ENCODE results near the gene BACH2. TPM values are rescaled to one million over a fixed set of nuclear protein-coding genes. Genes with fewer than 3 reads are reported as not detected.

The BACH2 gene
- total RNA-seq, 2 donors from 2014 or later: 0.52 to 1.2 TPM

GRCh38 chr6:89950879-89951391 is 345.7 kb downstream of the BACH2 start:
- Histone ChIP-seq H3K36me3 (no peaks in the 10 kb centered on the region), H3K27me3 (no peaks in the 10 kb centered on the region), H3K9me3 (no peaks in the 10 kb centered on the region), H3K4me3 (no peak overlapping the region), H3K9ac (ENCODE audit: low read depth in 2 of 2, low read length in 2 of 2) (no peak overlapping the region), H3K4me1 (no peaks in the 10 kb centered on the region), H3K27ac (no peak overlapping the region)
- no peak for DNase-seq
- no peak for TF ChIP-seq CTCF (IDR thresholded peaks at IDR 0.05)
- intact Hi-C loops (cut with DNase I): no loop called here

DNA sequence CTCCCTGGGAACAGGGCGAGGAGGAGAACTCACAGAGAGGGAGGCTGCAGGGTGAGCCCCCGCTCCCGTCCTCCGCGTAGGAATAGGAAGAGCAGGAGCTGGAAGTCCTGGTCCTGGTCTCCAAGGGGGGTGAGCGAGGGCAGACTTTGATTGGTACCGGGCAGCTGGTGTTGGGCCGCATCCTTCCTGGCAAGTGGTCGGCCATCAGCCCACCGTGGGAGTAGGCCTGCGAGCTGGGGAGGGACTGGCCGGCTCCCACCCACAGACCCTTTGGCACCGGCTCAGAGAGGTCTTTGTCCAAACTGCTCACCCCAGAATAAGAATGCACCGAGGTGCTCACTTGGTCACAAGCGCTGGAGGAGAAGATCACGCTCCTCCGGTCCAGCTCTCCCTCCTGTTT is 346.2 kb downstream of the BACH2 start:
- Histone ChIP-seq H3K27ac (no peak overlapping the region), H3K9ac (ENCODE audit: low read depth in 2 of 2, low read length in 2 of 2) (no peak overlapping the region), H3K4me3 (no peak overlapping the region), H3K4me1 (no peaks in the 10 kb centered on the region), H3K36me3 (no peaks in the 10 kb centered on the region), H3K27me3 (no peaks in the 10 kb centered on the region), H3K9me3 (no peaks in the 10 kb centered on the region)
- intact Hi-C loops (cut with DNase I): no loop called here
- no peak for DNase-seq
- TF ChIP-seq CTCF (IDR thresholded peaks at IDR 0.05): no peak

DNA sequence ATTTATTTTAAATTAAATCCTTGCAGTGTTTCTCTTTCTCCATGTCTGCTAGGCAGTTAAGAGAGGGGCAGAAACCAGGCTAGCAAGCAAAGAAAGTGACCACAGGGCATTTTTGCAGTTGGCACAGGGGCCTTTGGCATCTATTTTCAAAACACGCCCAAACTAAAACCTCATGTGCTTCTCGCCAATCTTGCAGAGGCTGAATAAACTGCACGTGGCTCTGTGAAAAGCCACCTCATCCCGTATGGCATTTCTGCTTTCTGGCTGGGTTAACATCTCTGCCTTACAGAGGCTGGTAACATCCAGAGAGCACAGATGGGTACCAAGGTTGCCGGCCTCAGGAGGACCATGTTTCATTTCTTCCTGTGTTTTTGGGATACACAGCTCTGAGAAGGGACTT is 347.8 kb downstream of the BACH2 start:
- Histone ChIP-seq H3K36me3 (no peaks in the 10 kb centered on the region), H3K4me1 (no peaks in the 10 kb centered on the region), H3K27ac (no peak overlapping the region), H3K27me3 (no peaks in the 10 kb centered on the region), H3K4me3 (no peak overlapping the region), H3K9me3 (no peaks in the 10 kb centered on the region), H3K9ac (ENCODE audit: low read depth in 2 of 2, low read length in 2 of 2) (no peak overlapping the region)
- TF ChIP-seq CTCF (IDR thresholded peaks at IDR 0.05): no peak
- DNase-seq: no peak
- intact Hi-C loops (cut with DNase I): no loop called here

GRCh38 chr6:89944826-89945407 is 351.7 kb downstream of the BACH2 start:
- H3K4me3 ChIP-seq: no peak overlapping the region
- H3K27me3 ChIP-seq: no peaks in the 10 kb centered on the region
- TF ChIP-seq CTCF (IDR thresholded peaks at IDR 0.05): peak; percentile 48
- DNase-seq: no peak
- H3K27ac ChIP-seq: no peak overlapping the region
- no peaks in the 10 kb centered on the region for H3K4me1 ChIP-seq
- no peak overlapping the region for H3K9ac ChIP-seq (ENCODE audit: low read depth in 2 of 2, low read length in 2 of 2)
- intact Hi-C loops (cut with DNase I): no loop called here
- no peaks in the 10 kb centered on the region for H3K36me3 ChIP-seq
- H3K9me3 ChIP-seq: no peaks in the 10 kb centered on the region

DNA sequence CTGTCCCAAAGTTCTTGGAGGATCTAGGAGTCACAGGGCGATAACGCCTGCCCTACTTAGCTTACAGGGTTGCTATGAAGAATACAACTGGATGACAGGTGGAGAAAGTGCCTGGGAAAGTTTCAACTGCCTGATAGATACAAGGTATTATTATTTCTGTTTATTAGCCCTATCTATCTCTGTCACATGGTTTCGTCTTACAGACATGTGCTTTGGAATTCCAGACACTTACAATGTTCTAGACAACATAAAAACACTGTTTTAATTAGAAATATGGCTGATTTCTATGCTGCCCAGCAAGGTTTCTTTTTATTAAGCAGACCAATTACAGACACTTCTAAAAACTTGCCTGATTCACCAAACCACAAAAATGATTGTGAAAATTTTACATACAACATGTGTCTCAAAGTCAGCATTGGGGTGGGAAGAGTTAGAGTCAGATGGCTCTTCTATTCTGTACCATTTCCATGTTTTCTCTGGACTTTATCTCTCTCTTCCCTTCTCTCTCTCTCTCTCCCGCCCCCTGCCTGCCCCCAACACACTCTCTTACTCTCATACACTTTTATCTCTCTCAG is 352.4 kb downstream of the BACH2 start:
- Histone ChIP-seq H3K36me3 (no peaks in the 10 kb centered on the region), H3K9me3 (no peaks in the 10 kb centered on the region), H3K9ac (ENCODE audit: low read depth in 2 of 2, low read length in 2 of 2) (no peak overlapping the region), H3K27me3 (no peaks in the 10 kb centered on the region), H3K4me3 (no peak overlapping the region), H3K4me1 (no peaks in the 10 kb centered on the region), H3K27ac (no peak overlapping the region)
- intact Hi-C loops (cut with DNase I): no loop called here
- DNase-seq: no peak
- TF ChIP-seq CTCF (IDR thresholded peaks at IDR 0.05): no peak
